Stimulated activated CD8-positive, alpha-beta memory T cell treated with anti-CD3 and anti-CD28 coated beads, Interleukin-7, amount 100 ng/mL, for 1 hour (primary cell): ENCODE results near the gene IDE.
"Not testable (repeated sequence)": the region's sequence is repeated elsewhere in the genome, so short reads cannot be mapped to it uniquely, and the experiment has no call there.

Experiments
- DNase-seq, 2 donors: peaks; one replicate each; pipeline ENCODE4 v3.0.0-alpha.2; 2020; ENCODE audit warnings: low read depth in 2 of 2

IDE gene

GRCh38 chr10:92419740-92420545 is 153.9 kb downstream of the IDE start:
- DNase-seq: no peak

GRCh38 chr10:92418891-92419290 is 155.0 kb downstream of the IDE start:
- no peak for DNase-seq

GRCh38 chr10:92418221-92418620 is 155.7 kb downstream of the IDE start:
- no peak for DNase-seq

- DNase-seq: no peak
Observed at GRCh38 chr10:92413519-92413918, 160.4 kb downstream of the IDE start.

GRCh38 chr10:92413011-92413410 is 160.9 kb downstream of the IDE start:
- DNase-seq: no peak

- no peak for DNase-seq
Observed at GRCh38 chr10:92411406-92411805, 162.5 kb downstream of the IDE start.

- no peak for DNase-seq
Observed at GRCh38 chr10:92410501-92410900, 163.4 kb downstream of the IDE start.

GRCh38 chr10:92408017-92408361 is 165.9 kb downstream of the IDE start:
- DNase-seq: no peak

- DNase-seq: no peak
Observed at GRCh38 chr10:92407305-92408016, 166.4 kb downstream of the IDE start.

GRCh38 chr10:92405419-92405924 is 168.4 kb downstream of the IDE start:
- DNase-seq: no peak

GRCh38 chr10:92404612-92405418 is 169.1 kb downstream of the IDE start:
- no peak for DNase-seq

- not testable (repeated sequence) for DNase-seq
Observed at GRCh38 chr10:92402234-92402633, 171.7 kb downstream of the IDE start.
